SK-N-MC (cell line): Measurements from ENCODE around the gene ECM2.

ENCODE experiments used
- EZH2 ChIP-seq: fragments of 200-600 bp; sonication (generic); IDR thresholded peaks from one replicate; pipeline ENCODE4 v1.6.1; 2017; ENCODE audit warnings: antibody characterized with exemption
- POLR2AphosphoS5 ChIP-seq: IDR thresholded peaks from 2 replicates; pipeline ENCODE4 v1.6.1; 2012; ENCODE audit warnings: mild to moderate bottlenecking, low read depth, low read length, borderline replicate concordance

DNA sequence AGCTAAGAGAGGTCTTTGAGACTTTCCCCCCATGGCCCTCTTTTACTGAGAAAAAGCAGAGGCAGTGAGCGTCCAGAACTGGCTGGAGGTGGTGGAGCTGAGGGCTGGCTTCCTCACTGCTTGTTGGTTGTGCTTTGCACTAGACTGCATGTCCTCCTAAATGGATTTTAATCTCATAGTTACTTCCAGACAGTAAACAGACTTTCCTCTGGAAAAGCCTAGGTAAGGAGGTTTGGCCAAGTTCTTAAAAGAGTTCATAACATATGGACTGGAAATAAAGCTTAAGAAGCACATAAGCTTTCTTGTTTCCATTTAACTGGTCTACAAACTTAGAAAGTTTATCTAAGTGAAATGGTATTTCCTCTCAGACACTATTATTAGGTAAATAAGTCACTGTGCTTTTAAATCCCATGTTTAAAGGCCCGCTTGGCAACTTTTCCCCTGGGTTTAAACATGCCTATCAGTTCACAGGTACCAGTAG lies 55.5 kb downstream of the ECM2 start:
- no peak for TF ChIP-seq POLR2AphosphoS5
- no peak for TF ChIP-seq EZH2
